HK-2 (cell line): ENCODE results near the gene AKT2.
A peak's percentile ranks its signal among the peaks of the same experiment; 100 is the strongest.

Source experiments
- DNase-seq: peaks from one replicate; pipeline ENCODE4 v3.0.0-alpha.2; 2018; ENCODE audit not compliant: unreplicated experiment

The AKT2 gene

GRCh38 chr19:40235238-40236025, 49.7 kb downstream of the AKT2 start:
- no peak for DNase-seq

GRCh38 chr19:40234429-40235237, 50.5 kb downstream of the AKT2 start:
- DNase-seq: no peak

GRCh38 chr19:40233811-40234389, 51.2 kb downstream of the AKT2 start:
- no peak for DNase-seq

- DNase-seq: no peak
Observed at GRCh38 chr19:40232949-40233810, 52.0 kb downstream of the AKT2 start.

GRCh38 chr19:40232479-40232878, 52.7 kb downstream of the AKT2 start:
- DNase-seq: no peak

GRCh38 chr19:40231544-40232424, 53.4 kb downstream of the AKT2 start:
- peak; percentile 71 for DNase-seq

- no peak for DNase-seq
Observed at GRCh38 chr19:40231057-40231456, 54.1 kb downstream of the AKT2 start.

GRCh38 chr19:40229926-40230417, 55.2 kb downstream of the AKT2 start:
- no peak for DNase-seq

- no peak for DNase-seq
Observed at GRCh38 chr19:40229484-40229883, 55.7 kb downstream of the AKT2 start.

- DNase-seq: no peak
Observed at GRCh38 chr19:40228863-40229262, 56.3 kb downstream of the AKT2 start.

- DNase-seq: no peak
Observed at GRCh38 chr19:40228346-40228745, 56.8 kb downstream of the AKT2 start.

GRCh38 chr19:40225440-40226305, 59.5 kb downstream of the AKT2 start:
- no peak for DNase-seq

- no peak for DNase-seq
Observed at GRCh38 chr19:40224342-40225150, 60.6 kb downstream of the AKT2 start.

- DNase-seq: no peak
Observed at GRCh38 chr19:40223135-40223822, 61.9 kb downstream of the AKT2 start.

GRCh38 chr19:40221858-40222619, 63.1 kb downstream of the AKT2 start:
- peak; percentile 86 for DNase-seq

- no peak for DNase-seq
Observed at GRCh38 chr19:40220674-40221073, 64.5 kb downstream of the AKT2 start.

GRCh38 chr19:40219721-40220276, 65.3 kb downstream of the AKT2 start:
- DNase-seq: peak; percentile 73
